Esophagus muscularis mucosa (tissue), 4 donors: ENCODE results near the gene SLC20A1. TPM values are rescaled to one million over a fixed set of nuclear protein-coding genes. Genes with fewer than 3 reads are reported as not detected.

Experiments used
- DNase-seq: peaks from one replicate; pipeline ENCODE4 v3.0.0-alpha.2; 2017; ENCODE audit errors: extremely low spot score
- H3K27ac ChIP-seq, 4 donors: fragments of 200-600 bp; sonication (generic); replicated peaks in 1 of 4; 1 replicate in 3 of 4; 2 replicates in 1 of 4; pipeline ENCODE4 v1.5.1; 2016 to 2019; ENCODE audit warnings: mild to moderate bottlenecking in 1 of 4
- H3K27me3 ChIP-seq, 4 donors: fragments of 200-600 bp; sonication (generic); one replicate each; pipeline versions ENCODE4 v1.5.1 to v1.6.0; 2016 to 2019
- H3K36me3 ChIP-seq, 4 donors: fragments of 200-600 bp; sonication (generic); one replicate each; pipeline ENCODE4 v1.5.1; 2016 to 2019
- H3K4me1 ChIP-seq, 4 donors: fragments of 200-600 bp; sonication (generic); one replicate each; pipeline ENCODE4 v1.5.1; 2016 to 2019
- H3K4me3 ChIP-seq, 4 donors: fragments of 200-600 bp; sonication (generic); 1 replicate in 2 of 4; 2 replicates in 2 of 4; pipeline ENCODE4 v1.5.1; 2016 to 2019; ENCODE audit warnings: mild to moderate bottlenecking in 4 of 4, moderate library complexity in 1 of 4
- H3K9me3 ChIP-seq, 4 donors: fragments of 200-600 bp; sonication (generic); 1 replicate in 3 of 4; 2 replicates in 1 of 4; pipeline ENCODE4 v1.5.1; 2016 to 2019
- EP300 ChIP-seq: sonication (generic); formaldehyde crosslinking; IDR thresholded peaks from one replicate; pipeline ENCODE4 v1.6.1; 2017; ENCODE audit warnings: antibody characterized with exemption
- POLR2A ChIP-seq: fragments of 450-650 bp; IDR thresholded peaks from one replicate; pipeline ENCODE4 v1.6.1; 2017; ENCODE audit warnings: antibody characterized with exemption, moderate library complexity, mild to moderate bottlenecking, low read depth
- POLR2AphosphoS5 ChIP-seq, 2 donors: sonication (generic); formaldehyde crosslinking; IDR thresholded peaks; one replicate each; pipeline ENCODE4 v1.6.1; 2017; ENCODE audit warnings: antibody characterized with exemption in 2 of 2
- WGBS: methylation state at CpG from one replicate; pipeline ENCODE4 v1.1.5; 2018; 5-methylcytosine and 5-hydroxymethylcytosine counted together
- intact Hi-C: fragments of 100-400 bp; cut with DNase I; formaldehyde crosslinking; loops from one replicate; pipeline ENCODE4 v1.15.1; 2023
- total RNA-seq, 4 donors: library from RNA; depleted of rRNA; stranded (reverse); fragments of >200 nt; gene quantifications; one replicate each; pipeline versions ENCODE4 v1.1.0 to v1.2.1, GENCODE V29; 2016
- TF ChIP-seq, protein P1 (sequence below), 3 experiments: fragments of 200-600 bp in 2 of 3; fragments of 450-650 bp in 1 of 3; sonication (generic) in 2 of 3; IDR thresholded peaks; one replicate each; pipeline ENCODE4 v1.5.1; 2017 to 2019; ENCODE audit warnings: antibody characterized with exemption in 3 of 3, mild to moderate bottlenecking in 2 of 3, moderate library complexity in 1 of 3

Gene SLC20A1
- total RNA-seq, 4 donors from 2014 or later, result 12.0 to 34.1 (median 14.9) TPM

DNA sequence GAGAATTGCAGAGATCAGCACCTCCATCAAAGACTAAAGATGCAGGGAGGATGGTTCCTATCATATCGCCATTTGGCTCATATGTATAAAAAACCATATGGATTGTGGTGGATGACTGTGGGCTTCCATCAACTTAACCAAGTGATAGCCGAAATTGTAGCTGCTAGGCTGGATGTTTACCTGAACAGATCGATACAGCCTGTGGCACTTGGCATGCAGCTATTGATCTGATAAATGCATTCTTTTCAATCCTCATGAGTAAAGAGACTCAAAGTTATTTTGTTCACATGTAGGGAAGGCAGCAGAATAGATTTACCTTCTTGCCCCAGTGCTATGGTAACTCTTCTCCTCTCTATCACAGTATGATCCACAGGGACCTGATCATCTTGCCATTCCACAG is 42.8 kb upstream of the SLC20A1 start:
- Histone ChIP-seq H3K4me3 (no peak overlapping the region), H3K9me3 (no peaks in the 10 kb centered on the region), H3K27me3 (no peaks in the 10 kb centered on the region), H3K4me1 (peaks cover 6 to 12% (median 7%) of the 10 kb centered on the region in 4 donors), H3K27ac (no peak overlapping the region), H3K36me3 (no peaks in the 10 kb centered on the region)
- 94% methylated on average over 3 of the region's 3 CpGs for WGBS
- intact Hi-C loops, result loop anchor here (5.0 to 10.0 kb wide), 2 partner anchors 44 to 352 kb away; partner anchors contain the start of gene SLC20A1
- TF ChIP-seq POLR2A (no peak), POLR2AphosphoS5 (IDR thresholded peaks at IDR 0.05) (no peak), EP300 (no peak)
- TF ChIP-seq, protein P1, sequence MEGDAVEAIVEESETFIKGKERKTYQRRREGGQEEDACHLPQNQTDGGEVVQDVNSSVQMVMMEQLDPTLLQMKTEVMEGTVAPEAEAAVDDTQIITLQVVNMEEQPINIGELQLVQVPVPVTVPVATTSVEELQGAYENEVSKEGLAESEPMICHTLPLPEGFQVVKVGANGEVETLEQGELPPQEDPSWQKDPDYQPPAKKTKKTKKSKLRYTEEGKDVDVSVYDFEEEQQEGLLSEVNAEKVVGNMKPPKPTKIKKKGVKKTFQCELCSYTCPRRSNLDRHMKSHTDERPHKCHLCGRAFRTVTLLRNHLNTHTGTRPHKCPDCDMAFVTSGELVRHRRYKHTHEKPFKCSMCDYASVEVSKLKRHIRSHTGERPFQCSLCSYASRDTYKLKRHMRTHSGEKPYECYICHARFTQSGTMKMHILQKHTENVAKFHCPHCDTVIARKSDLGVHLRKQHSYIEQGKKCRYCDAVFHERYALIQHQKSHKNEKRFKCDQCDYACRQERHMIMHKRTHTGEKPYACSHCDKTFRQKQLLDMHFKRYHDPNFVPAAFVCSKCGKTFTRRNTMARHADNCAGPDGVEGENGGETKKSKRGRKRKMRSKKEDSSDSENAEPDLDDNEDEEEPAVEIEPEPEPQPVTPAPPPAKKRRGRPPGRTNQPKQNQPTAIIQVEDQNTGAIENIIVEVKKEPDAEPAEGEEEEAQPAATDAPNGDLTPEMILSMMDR (IDR thresholded peaks at IDR 0.05), result no peak
- no peak for DNase-seq

DNA sequence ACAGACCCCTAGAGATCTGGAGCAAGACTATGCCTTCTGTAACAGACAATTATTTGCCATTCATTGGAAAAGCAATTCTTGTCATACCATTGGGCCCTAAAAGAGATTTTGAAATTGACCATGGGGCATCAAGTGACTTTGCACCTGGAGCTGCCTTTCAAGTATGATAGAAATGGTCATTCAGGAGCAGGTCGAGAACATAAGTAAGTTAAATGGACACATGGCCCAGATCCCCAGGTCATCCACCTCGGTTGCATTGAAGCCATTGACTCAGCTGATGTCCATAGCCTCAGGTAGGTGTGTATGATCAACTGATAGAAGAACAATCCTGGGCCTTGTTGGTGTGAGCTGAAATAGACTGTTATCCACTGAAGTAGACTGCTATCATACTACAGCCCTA is 42.0 kb upstream of the SLC20A1 start:
- H3K4me3 ChIP-seq, result no peak overlapping the region
- no peak for TF ChIP-seq POLR2A
- H3K4me1 ChIP-seq, result peaks cover 6 to 12% (median 7%) of the 10 kb centered on the region in 4 donors
- WGBS, result no CpG with 5 or more reads among the region's 2 CpGs
- H3K9me3 ChIP-seq, result no peaks in the 10 kb centered on the region
- no peaks in the 10 kb centered on the region for H3K36me3 ChIP-seq
- no peak for DNase-seq
- no peak overlapping the region for H3K27ac ChIP-seq
- intact Hi-C loops, result loop anchor here (5.0 to 10.0 kb wide), 2 partner anchors 44 to 351 kb away; partner anchors contain the start of gene SLC20A1
- H3K27me3 ChIP-seq, result no peaks in the 10 kb centered on the region

DNA sequence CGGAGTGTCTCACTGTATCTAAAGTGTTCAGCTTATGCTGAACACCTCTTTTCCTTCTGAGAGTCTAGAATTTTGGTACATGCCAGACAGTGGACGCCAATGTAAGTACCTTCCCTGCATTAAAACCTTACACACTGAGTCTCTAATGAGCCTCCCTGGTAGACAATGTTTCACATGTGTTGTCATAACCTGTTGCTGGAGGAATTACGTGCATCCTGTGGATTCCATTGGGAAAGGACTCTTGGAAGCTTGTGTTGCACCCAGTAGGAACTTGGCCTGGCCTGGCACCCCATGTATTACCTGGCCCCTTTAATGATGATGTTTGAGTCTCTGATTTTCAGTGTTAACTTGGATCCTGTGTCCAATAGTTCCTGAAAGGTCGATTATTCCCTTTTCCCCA is 40.8 kb upstream of the SLC20A1 start:
- no peak for DNase-seq
- Histone ChIP-seq H3K27ac (no peak overlapping the region), H3K27me3 (no peaks in the 10 kb centered on the region), H3K36me3 (no peaks in the 10 kb centered on the region), H3K4me1 (peaks cover 3 to 9% (median 4%) of the 10 kb centered on the region in 4 donors), H3K4me3 (no peak overlapping the region), H3K9me3 (no peaks in the 10 kb centered on the region)
- 83% methylated on average over 4 of the region's 4 CpGs for WGBS
- intact Hi-C loops, result loop anchor here (5.0 to 10.0 kb wide), 2 partner anchors 42 to 350 kb away; partner anchors contain the start of gene SLC20A1
- TF ChIP-seq EP300 (no peak), POLR2AphosphoS5 (IDR thresholded peaks at IDR 0.05) (no peak), POLR2A (no peak)
- TF ChIP-seq, protein P1 (IDR thresholded peaks at IDR 0.05), result no peak

DNA sequence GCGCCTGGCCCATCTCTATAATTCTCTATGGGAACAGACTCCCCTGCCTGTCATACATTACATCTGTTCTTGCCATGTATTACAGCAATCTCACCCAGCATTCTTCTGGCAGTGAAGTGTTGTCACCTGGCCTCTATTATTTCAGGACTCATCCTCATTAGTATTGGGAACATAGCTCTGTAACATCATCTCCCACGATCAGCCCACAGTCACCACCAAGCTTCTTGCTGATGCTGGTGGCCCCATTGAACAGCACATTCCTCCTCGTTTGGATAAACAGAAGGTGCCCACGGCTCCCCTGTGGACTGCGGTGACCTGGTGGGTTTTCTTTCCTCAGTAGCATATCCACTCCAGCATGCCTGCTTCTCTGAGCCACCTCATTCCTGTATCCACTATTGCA is 39.8 kb upstream of the SLC20A1 start:
- 75% methylated on average over 5 of the region's 5 CpGs for WGBS
- intact Hi-C loops, result loop anchor here (10.0 kb wide), 1 partner anchor 349 kb away; no protein-coding TSS in a partner anchor
- H3K4me3 ChIP-seq, result no peak overlapping the region
- H3K27me3 ChIP-seq, result no peaks in the 10 kb centered on the region
- no peak for DNase-seq
- peaks cover 0 to under 1% (median 0%) of the 10 kb centered on the region in 4 donors for H3K4me1 ChIP-seq
- no peaks in the 10 kb centered on the region for H3K36me3 ChIP-seq
- H3K27ac ChIP-seq, result no peak overlapping the region
- TF ChIP-seq, protein P1 (IDR thresholded peaks at IDR 0.05), result no peak
- no peak for TF ChIP-seq EP300
- no peak for TF ChIP-seq POLR2A
- no peak for TF ChIP-seq POLR2AphosphoS5 (IDR thresholded peaks at IDR 0.05)
- no peaks in the 10 kb centered on the region for H3K9me3 ChIP-seq

DNA sequence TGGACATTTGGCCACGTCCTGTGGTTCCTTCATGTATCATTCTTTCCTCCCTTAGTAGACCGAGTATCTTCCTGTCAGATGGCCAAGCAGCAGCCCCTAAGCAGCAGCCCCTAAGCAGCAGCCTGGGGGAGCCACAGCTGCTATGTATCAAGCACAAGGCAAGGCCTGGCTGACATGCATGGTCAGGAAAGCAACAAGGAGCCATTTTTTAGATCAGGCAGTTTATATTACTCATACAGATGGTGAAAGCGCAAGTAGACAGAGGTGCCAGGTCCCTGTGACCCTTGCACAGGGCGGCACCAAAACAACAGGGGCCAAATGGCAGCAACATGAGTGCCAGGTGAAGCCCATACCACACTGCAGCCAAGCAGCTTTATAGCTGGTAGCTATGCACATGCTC is 39.2 kb upstream of the SLC20A1 start:
- WGBS, result 47% methylated on average over 3 of the region's 4 CpGs
- intact Hi-C loops, result loop anchor here (10.0 kb wide), 1 partner anchor 348 kb away; no protein-coding TSS in a partner anchor
- DNase-seq, result no peak
- Histone ChIP-seq H3K36me3 (no peaks in the 10 kb centered on the region), H3K27me3 (no peaks in the 10 kb centered on the region), H3K4me3 (no peak overlapping the region), H3K9me3 (no peaks in the 10 kb centered on the region), H3K27ac (no peak overlapping the region), H3K4me1 (no peaks in the 10 kb centered on the region)
- TF ChIP-seq EP300, result no peak
- no peak for TF ChIP-seq POLR2AphosphoS5 (IDR thresholded peaks at IDR 0.05)
- TF ChIP-seq, protein P1 (IDR thresholded peaks at IDR 0.05), result no peak
- no peak for TF ChIP-seq POLR2A
